Measurements from ENCODE around the gene AKIRIN2.
A peak's percentile ranks its signal among the peaks of the same experiment; 100 is the strongest.

Gene AKIRIN2

GRCh38 chr6:87701676-87702588, at the start of gene AKIRIN2:
Gene AKIRIN2 (minus strand): TSS chr6:87702233. CDS start chr6:87701684, 549 bp downstream.
- peak; percentile 94 for DNase-seq (ENCODE audit: low spot score)

- DNase-seq (ENCODE audit: low spot score) = no peak
These were observed 45.6 kb upstream of the AKIRIN2 start for GRCh38 chr6:87747646-87748045.

- no peak for DNase-seq (ENCODE audit: low spot score)
These were observed 44.1 kb upstream of the AKIRIN2 start for GRCh38 chr6:87745966-87746721.

GRCh38 chr6:87743454-87743853, 41.4 kb upstream of the AKIRIN2 start:
- DNase-seq (ENCODE audit: low spot score) = no peak

- DNase-seq (ENCODE audit: low spot score) = no peak
These were observed 40.1 kb upstream of the AKIRIN2 start for GRCh38 chr6:87742106-87742505.

- DNase-seq (ENCODE audit: low spot score) = no peak
These were observed 39.1 kb upstream of the AKIRIN2 start for GRCh38 chr6:87741001-87741650.

GRCh38 chr6:87738744-87739143, 36.7 kb upstream of the AKIRIN2 start:
- no peak for DNase-seq (ENCODE audit: low spot score)

- no peak for DNase-seq (ENCODE audit: low spot score)
These were observed 36.0 kb upstream of the AKIRIN2 start for GRCh38 chr6:87738000-87738399.

- no peak for DNase-seq (ENCODE audit: low spot score)
These were observed 34.9 kb upstream of the AKIRIN2 start for GRCh38 chr6:87736809-87737540.

GRCh38 chr6:87731818-87732661, 30.0 kb upstream of the AKIRIN2 start:
- peak; percentile 88 for DNase-seq (ENCODE audit: low spot score)

- no peak for DNase-seq (ENCODE audit: low spot score)
These were observed 29.0 kb upstream of the AKIRIN2 start for GRCh38 chr6:87731080-87731479.

GRCh38 chr6:87729965-87730719, 28.1 kb upstream of the AKIRIN2 start:
- no peak for DNase-seq (ENCODE audit: low spot score)

- no peak for DNase-seq (ENCODE audit: low spot score)
These were observed 26.7 kb upstream of the AKIRIN2 start for GRCh38 chr6:87728706-87729105.

- no peak for DNase-seq (ENCODE audit: low spot score)
These were observed 23.2 kb upstream of the AKIRIN2 start for GRCh38 chr6:87724983-87725811.

GRCh38 chr6:87723170-87724078, 21.4 kb upstream of the AKIRIN2 start:
- peak; percentile 87 for DNase-seq (ENCODE audit: low spot score)

GRCh38 chr6:87722540-87723169, 20.6 kb upstream of the AKIRIN2 start:
- DNase-seq (ENCODE audit: low spot score) = no peak

GRCh38 chr6:87721311-87721710, 19.3 kb upstream of the AKIRIN2 start:
- DNase-seq (ENCODE audit: low spot score) = no peak

All from GM03348 (cell line).